ENCODE results near the gene PPP1R9A. TPM values are rescaled to one million over a fixed set of nuclear protein-coding genes. Genes with fewer than 3 reads are reported as not detected.

PPP1R9A gene
- total RNA-seq, 1 donor from 2014 or later: 1.3 TPM

DNA sequence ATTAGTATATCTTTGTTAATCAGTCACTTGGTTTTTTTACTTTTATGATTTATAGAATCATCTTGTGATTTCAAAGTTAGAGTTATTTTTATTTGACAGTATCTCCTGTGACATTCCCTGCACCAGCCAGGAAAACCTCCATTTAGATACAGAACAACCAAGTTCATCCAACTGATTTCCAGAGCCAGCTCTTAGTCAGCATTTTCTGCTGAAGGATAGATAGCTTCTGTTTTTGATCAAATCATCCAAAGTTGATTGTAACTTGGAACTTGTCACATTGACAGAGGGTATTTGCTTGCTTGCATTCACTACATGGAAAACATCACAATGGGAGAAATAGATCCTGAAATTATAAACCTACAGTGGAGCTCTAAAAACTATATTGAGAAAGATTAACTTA is 294.3 kb downstream of the PPP1R9A start:
- Mint-ChIP-seq H3K36me3 (ENCODE audit: low read depth) (no peaks in the 10 kb centered on the region), H3K9me3 (no peaks in the 10 kb centered on the region), H3K27me3 (no peaks in the 10 kb centered on the region), H3K27ac (no peak overlapping the region), H3K4me1 (no peaks in the 10 kb centered on the region), H3K4me3 (no peak overlapping the region)
- POLR2A ChIA-PET: no interaction called here
- intact Hi-C loops (cut with micrococcal nuclease): no loop called here
- TF ChIP-seq, protein P1, sequence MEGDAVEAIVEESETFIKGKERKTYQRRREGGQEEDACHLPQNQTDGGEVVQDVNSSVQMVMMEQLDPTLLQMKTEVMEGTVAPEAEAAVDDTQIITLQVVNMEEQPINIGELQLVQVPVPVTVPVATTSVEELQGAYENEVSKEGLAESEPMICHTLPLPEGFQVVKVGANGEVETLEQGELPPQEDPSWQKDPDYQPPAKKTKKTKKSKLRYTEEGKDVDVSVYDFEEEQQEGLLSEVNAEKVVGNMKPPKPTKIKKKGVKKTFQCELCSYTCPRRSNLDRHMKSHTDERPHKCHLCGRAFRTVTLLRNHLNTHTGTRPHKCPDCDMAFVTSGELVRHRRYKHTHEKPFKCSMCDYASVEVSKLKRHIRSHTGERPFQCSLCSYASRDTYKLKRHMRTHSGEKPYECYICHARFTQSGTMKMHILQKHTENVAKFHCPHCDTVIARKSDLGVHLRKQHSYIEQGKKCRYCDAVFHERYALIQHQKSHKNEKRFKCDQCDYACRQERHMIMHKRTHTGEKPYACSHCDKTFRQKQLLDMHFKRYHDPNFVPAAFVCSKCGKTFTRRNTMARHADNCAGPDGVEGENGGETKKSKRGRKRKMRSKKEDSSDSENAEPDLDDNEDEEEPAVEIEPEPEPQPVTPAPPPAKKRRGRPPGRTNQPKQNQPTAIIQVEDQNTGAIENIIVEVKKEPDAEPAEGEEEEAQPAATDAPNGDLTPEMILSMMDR (IDR thresholded peaks at IDR 0.05): no peak
- CTCF ChIA-PET: interaction anchor here (1.3 kb wide), 1 partner anchor 752 kb away, joined by 4 read pairs; no protein-coding TSS in a partner anchor
- DNase-seq: no peak
- ATAC-seq (ENCODE audit: low read depth): no peak

GRCh38 chr7:95204618-95205017 is 297.2 kb downstream of the PPP1R9A start:
- intact Hi-C loops (cut with micrococcal nuclease): no loop called here
- CTCF ChIA-PET: no interaction called here
- no peaks in the 10 kb centered on the region for H3K36me3 Mint-ChIP-seq (ENCODE audit: low read depth)
- H3K4me1 Mint-ChIP-seq: no peaks in the 10 kb centered on the region
- TF ChIP-seq, protein P1 (IDR thresholded peaks at IDR 0.05): no peak
- H3K27ac Mint-ChIP-seq: no peak overlapping the region
- no peaks in the 10 kb centered on the region for H3K9me3 Mint-ChIP-seq
- ATAC-seq (ENCODE audit: low read depth): no peak
- H3K27me3 Mint-ChIP-seq: no peaks in the 10 kb centered on the region
- DNase-seq: no peak
- no peak overlapping the region for H3K4me3 Mint-ChIP-seq
- POLR2A ChIA-PET: no interaction called here

- H3K27ac Mint-ChIP-seq: no peak overlapping the region
- no peaks in the 10 kb centered on the region for H3K4me1 Mint-ChIP-seq
- POLR2A ChIA-PET: no interaction called here
- ATAC-seq (ENCODE audit: low read depth): no peak
- H3K9me3 Mint-ChIP-seq: no peaks in the 10 kb centered on the region
- no peak for DNase-seq
- H3K27me3 Mint-ChIP-seq: no peaks in the 10 kb centered on the region
- H3K4me3 Mint-ChIP-seq: no peak overlapping the region
- CTCF ChIA-PET: no interaction called here
- TF ChIP-seq, protein P1 (IDR thresholded peaks at IDR 0.05): no peak
- H3K36me3 Mint-ChIP-seq (ENCODE audit: low read depth): no peaks in the 10 kb centered on the region
- intact Hi-C loops (cut with micrococcal nuclease): no loop called here
Measured at GRCh38 chr7:95205665-95206225, 298.4 kb downstream of the PPP1R9A start.

GRCh38 chr7:95209276-95209675 is 301.9 kb downstream of the PPP1R9A start:
- no peaks in the 10 kb centered on the region for H3K4me1 Mint-ChIP-seq
- CTCF ChIA-PET: no interaction called here
- intact Hi-C loops (cut with micrococcal nuclease): no loop called here
- H3K9me3 Mint-ChIP-seq: no peaks in the 10 kb centered on the region
- POLR2A ChIA-PET: no interaction called here
- H3K27me3 Mint-ChIP-seq: no peaks in the 10 kb centered on the region
- no peaks in the 10 kb centered on the region for H3K36me3 Mint-ChIP-seq (ENCODE audit: low read depth)
- no peak overlapping the region for H3K27ac Mint-ChIP-seq
- H3K4me3 Mint-ChIP-seq: no peak overlapping the region
- no peak for DNase-seq
- TF ChIP-seq, protein P1 (IDR thresholded peaks at IDR 0.05): no peak
- no peak for ATAC-seq (ENCODE audit: low read depth)

DNA sequence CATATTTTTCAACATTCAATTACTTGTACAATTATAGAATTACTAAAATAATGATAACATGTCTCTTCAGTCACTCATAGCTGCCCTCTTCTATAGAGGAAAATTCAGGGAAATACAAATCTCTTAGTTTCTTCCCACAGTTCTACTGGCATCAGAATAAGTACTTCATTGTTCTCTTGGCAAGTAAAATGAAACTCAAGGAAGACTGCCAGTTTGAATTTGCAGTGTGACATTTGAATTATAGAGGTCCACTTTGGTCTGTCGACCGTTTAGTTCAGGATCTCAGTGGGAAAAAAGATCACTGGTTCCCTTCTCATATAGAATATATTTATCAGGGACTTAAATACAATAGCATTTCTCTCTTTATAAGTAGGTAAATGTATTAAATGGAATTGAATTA is 302.4 kb downstream of the PPP1R9A start:
- POLR2A ChIA-PET: no interaction called here
- TF ChIP-seq, protein P1 (IDR thresholded peaks at IDR 0.05): no peak
- Mint-ChIP-seq H3K27me3 (no peaks in the 10 kb centered on the region), H3K27ac (no peak overlapping the region), H3K4me1 (no peaks in the 10 kb centered on the region), H3K4me3 (no peak overlapping the region), H3K9me3 (no peaks in the 10 kb centered on the region), H3K36me3 (ENCODE audit: low read depth) (no peaks in the 10 kb centered on the region)
- ATAC-seq (ENCODE audit: low read depth) (no peak), DNase-seq (no peak)
- intact Hi-C loops (cut with micrococcal nuclease): no loop called here
- CTCF ChIA-PET: no interaction called here

Measured in activated B cell treated with CpG ODN at 0.5 μM for 24 hours (primary cell).